HepG2 (cell line): Measurements from ENCODE around the gene EGFR. TPM values are rescaled to one million over a fixed set of nuclear protein-coding genes. Genes with fewer than 3 reads are reported as not detected.

Experiments used
- ARID3A ChIP-seq: IDR thresholded peaks from 2 replicates; pipeline ENCODE4 v1.6.1; 2012; ENCODE audit warnings: low read depth, low read length, improper control_type of control experiment
- ARID4A ChIP-seq: sonication (generic); formaldehyde crosslinking; IDR thresholded peaks from 2 replicates; pipeline ENCODE4 v1.5.0; 2020; ENCODE audit warnings: mild to moderate bottlenecking, missing genetic modification reagents, borderline replicate concordance
- ARNT2 ChIP-seq: sonication (generic); formaldehyde crosslinking; IDR thresholded peaks from 2 replicates; pipeline ENCODE4 v1.8.0; 2022; ENCODE audit warnings: mild to moderate bottlenecking, low read depth, missing genetic modification reagents, moderate library complexity
- ETV5 ChIP-seq: IDR thresholded peaks from 2 replicates; pipeline ENCODE4 v1.6.1; 2018; ENCODE audit warnings: missing biosample characterization, missing genetic modification reagents, inconsistent platforms, borderline replicate concordance
- HNF4A ChIP-seq: sonication (generic); formaldehyde crosslinking; IDR thresholded peaks from 2 replicates; pipeline ENCODE4 v1.4.0; 2020; ENCODE audit warnings: missing genetic modification reagents
- KLF13 ChIP-seq: sonication (generic); formaldehyde crosslinking; IDR thresholded peaks from 2 replicates; pipeline ENCODE4 v1.4.0; 2020; ENCODE audit warnings: mild to moderate bottlenecking, missing genetic modification reagents
- MBD4 ChIP-seq: IDR thresholded peaks from 2 replicates; pipeline ENCODE4 v1.6.1; 2012; ENCODE audit warnings: low read length, inconsistent platforms, borderline replicate concordance
- MIER2 ChIP-seq: IDR thresholded peaks from 2 replicates; pipeline ENCODE4 v1.6.1; 2016; ENCODE audit warnings: missing biosample characterization, missing genetic modification reagents
- MLLT10 ChIP-seq: sonication (generic); formaldehyde crosslinking; IDR thresholded peaks from 2 replicates; pipeline ENCODE4 v1.4.0; 2020; ENCODE audit warnings: missing genetic modification reagents
- SIX1 ChIP-seq: sonication (generic); formaldehyde crosslinking; IDR thresholded peaks from 2 replicates; pipeline ENCODE4 v1.4.0; 2020; ENCODE audit warnings: missing genetic modification reagents, borderline replicate concordance
- TFDP1 ChIP-seq: IDR thresholded peaks from 2 replicates; pipeline ENCODE4 v1.6.1; 2016; ENCODE audit warnings: missing compliant biosample characterization, missing genetic modification reagents, borderline replicate concordance
- TGIF2 ChIP-seq: IDR thresholded peaks from 2 replicates; pipeline ENCODE4 v1.6.1; 2016; ENCODE audit warnings: control low read depth, missing compliant biosample characterization
- WIZ ChIP-seq: sonication (generic); formaldehyde crosslinking; IDR thresholded peaks from 2 replicates; pipeline ENCODE4 v1.5.1; 2020; ENCODE audit warnings: mild to moderate bottlenecking, missing genetic modification reagents
- ZFP36L1 ChIP-seq: sonication (generic); formaldehyde crosslinking; IDR thresholded peaks from 2 replicates; pipeline ENCODE4 v1.8.0; 2022; ENCODE audit warnings: mild to moderate bottlenecking, missing genetic modification reagents, moderate library complexity
- ZNF225 ChIP-seq: sonication (generic); formaldehyde crosslinking; IDR thresholded peaks from 2 replicates; pipeline ENCODE4 v1.4.0; 2020; ENCODE audit warnings: mild to moderate bottlenecking, missing genetic modification reagents
- ZNF280D ChIP-seq: sonication (generic); formaldehyde crosslinking; IDR thresholded peaks from 2 replicates; pipeline ENCODE4 v1.5.1; 2020; ENCODE audit warnings: mild to moderate bottlenecking, missing genetic modification reagents
- ZNF30 ChIP-seq: sonication (generic); formaldehyde crosslinking; IDR thresholded peaks from 2 replicates; pipeline ENCODE4 v1.5.0; 2020; ENCODE audit warnings: mild to moderate bottlenecking, missing genetic modification reagents
- ZNF577 ChIP-seq: sonication (generic); formaldehyde crosslinking; IDR thresholded peaks from 2 replicates; pipeline ENCODE4 v1.4.0; 2020; ENCODE audit warnings: mild to moderate bottlenecking, low read depth, missing genetic modification reagents, borderline replicate concordance
- ZNF737 ChIP-seq: sonication (generic); formaldehyde crosslinking; IDR thresholded peaks from 2 replicates; pipeline ENCODE4 v1.5.0; 2020; ENCODE audit warnings: missing genetic modification reagents, mild to moderate bottlenecking, borderline replicate concordance
- polyA plus RNA-seq, 8 experiments: library from polyadenylated mRNA; depleted of rRNA in 3 of 8; stranded (reverse) in 7 of 8; unstranded in 1 of 8; fragments of >200 nt; fragmentation: Illumina TruSeq in 4 of 8; extraction: Trizol in 4 of 8; gene quantifications; 2 replicates each; pipeline versions ENCODE4 v1.2.1 to v1.2.3, GENCODE V29; 2011 to 2016; ENCODE audit warnings: low read depth in 4 of 8, missing spikeins in 1 of 8, mixed read lengths in 1 of 8; ENCODE audit not compliant: insufficient read depth in 1 of 8
- total RNA-seq, 5 experiments: library from RNA; depleted of rRNA; stranded (reverse); fragments of >200 nt; fragmentation: Illumina TruSeq; extraction: Trizol; gene quantifications; 2 replicates each; pipeline ENCODE4 v1.2.3, GENCODE V29; 2016; ENCODE audit warnings: low read depth in 1 of 5

EGFR gene
- total and polyA plus RNA-seq, 2 of the 13 experiments (the other 11 are each of a cell fraction or from before 2014, with no cell fraction given), result 7.0 to 10.0 TPM

- TF ChIP-seq ZNF577 (CRISPR knock-in tag) (no peak), MLLT10 (CRISPR knock-in tag) (no peak), SIX1 (CRISPR knock-in tag) (0 out of 2 replicates have a peak, but pooled peaks have one; percentile 14), ETV5 (CRISPR knock-in tag) (0 out of 2 replicates have a peak, but pooled peaks have one; percentile 25), KLF13 (CRISPR knock-in tag) (no peak), MIER2 (CRISPR knock-in tag) (no peak), ARID3A (no peak), WIZ (CRISPR knock-in tag) (no peak), ARID4A (CRISPR knock-in tag) (peak; percentile 60), TFDP1 (CRISPR knock-in tag) (peak; percentile 81), TGIF2 (CRISPR knock-in tag) (no peak), ZNF225 (no peak), MBD4 (no peak), ZNF280D (no peak), ZNF30 (peak; percentile 86; the same call in 1 of the 2 replicates), ARNT2 (CRISPR knock-in tag) (no peak), HNF4A (CRISPR knock-in tag) (no peak), ZFP36L1 (CRISPR knock-in tag) (peak; percentile 68; the same call in 1 of the 2 replicates), ZNF737 (CRISPR knock-in tag) (no peak)
Observed at GRCh38 chr7:55254596-55255495, 236.0 kb downstream of the EGFR start (continued).
